WTC11 (cell line): ENCODE measurements around the gene OR4K2.
"Not testable (repeated sequence)": the region's sequence is repeated elsewhere in the genome, so short reads cannot be mapped to it uniquely, and the experiment has no call there.

Source experiments
- ZNF138 ChIP-seq: sonication (generic); formaldehyde crosslinking; conservative IDR thresholded peaks from 2 replicates; pipeline ENCODE4 v1.8.1; 2022; ENCODE audit warnings: mild to moderate bottlenecking, moderate library complexity, missing genetic modification reagents
- TF ChIP-seq, protein P1 (sequence below): fragments of 200-600 bp; IDR thresholded peaks from 2 replicates; pipeline ENCODE4 v1.8.0; 2022; ENCODE audit warnings: antibody characterized with exemption
- TF ChIP-seq, protein P2 (sequence below): sonication (generic); formaldehyde crosslinking; IDR thresholded peaks from 2 replicates; pipeline ENCODE4 v1.8.1; 2023; ENCODE audit warnings: mild to moderate bottlenecking, missing genetic modification reagents, moderate library complexity

- TF ChIP-seq, protein P1, sequence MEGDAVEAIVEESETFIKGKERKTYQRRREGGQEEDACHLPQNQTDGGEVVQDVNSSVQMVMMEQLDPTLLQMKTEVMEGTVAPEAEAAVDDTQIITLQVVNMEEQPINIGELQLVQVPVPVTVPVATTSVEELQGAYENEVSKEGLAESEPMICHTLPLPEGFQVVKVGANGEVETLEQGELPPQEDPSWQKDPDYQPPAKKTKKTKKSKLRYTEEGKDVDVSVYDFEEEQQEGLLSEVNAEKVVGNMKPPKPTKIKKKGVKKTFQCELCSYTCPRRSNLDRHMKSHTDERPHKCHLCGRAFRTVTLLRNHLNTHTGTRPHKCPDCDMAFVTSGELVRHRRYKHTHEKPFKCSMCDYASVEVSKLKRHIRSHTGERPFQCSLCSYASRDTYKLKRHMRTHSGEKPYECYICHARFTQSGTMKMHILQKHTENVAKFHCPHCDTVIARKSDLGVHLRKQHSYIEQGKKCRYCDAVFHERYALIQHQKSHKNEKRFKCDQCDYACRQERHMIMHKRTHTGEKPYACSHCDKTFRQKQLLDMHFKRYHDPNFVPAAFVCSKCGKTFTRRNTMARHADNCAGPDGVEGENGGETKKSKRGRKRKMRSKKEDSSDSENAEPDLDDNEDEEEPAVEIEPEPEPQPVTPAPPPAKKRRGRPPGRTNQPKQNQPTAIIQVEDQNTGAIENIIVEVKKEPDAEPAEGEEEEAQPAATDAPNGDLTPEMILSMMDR = not testable (repeated sequence)
- TF ChIP-seq ZNF138 (CRISPR knock-in tag) = not testable (repeated sequence)
- TF ChIP-seq, protein P2, sequence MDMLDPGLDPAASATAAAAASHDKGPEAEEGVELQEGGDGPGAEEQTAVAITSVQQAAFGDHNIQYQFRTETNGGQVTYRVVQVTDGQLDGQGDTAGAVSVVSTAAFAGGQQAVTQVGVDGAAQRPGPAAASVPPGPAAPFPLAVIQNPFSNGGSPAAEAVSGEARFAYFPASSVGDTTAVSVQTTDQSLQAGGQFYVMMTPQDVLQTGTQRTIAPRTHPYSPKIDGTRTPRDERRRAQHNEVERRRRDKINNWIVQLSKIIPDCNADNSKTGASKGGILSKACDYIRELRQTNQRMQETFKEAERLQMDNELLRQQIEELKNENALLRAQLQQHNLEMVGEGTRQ = not testable (repeated sequence)
Observed at GRCh38 chr14:19834203-19834848, 40.6 kb upstream of the OR4K2 start.
